HEK293 (cell line): ENCODE measurements around the gene TBC1D13.

ENCODE experiments used
- CTCF ChIA-PET: fragments of 350-600 bp; formaldehyde crosslinking; extraction: SDS; loops from one replicate; lab custom pipeline; 2021; ENCODE audit warnings: antibody characterized with exemption; lab: Yijun Ruan, JAX
- POLR2A ChIA-PET: fragments of 300-600 bp; formaldehyde crosslinking; extraction: SDS; loops from one replicate; lab custom pipeline; 2020; ENCODE audit warnings: antibody characterized with exemption, inconsistent platforms; lab: Yijun Ruan, JAX
- H3K27ac ChIP-seq: fragments of 200-500 bp; sonication (Bioruptor generic); 2 replicates; pipeline ENCODE4 v1.5.1; 2014; ENCODE audit warnings: low read depth, low read length, control low read depth, inconsistent platforms; ENCODE audit errors: extremely low read depth
- H3K36me3 ChIP-seq, 2 experiments: fragments of 200-500 bp in 1 of 2; sonication (Bioruptor generic) in 1 of 2; 1 replicate in 1 of 2; 2 replicates in 1 of 2; pipeline ENCODE4 v1.5.1; 2014 to 2017; ENCODE audit warnings: inconsistent platforms in 2 of 2, low read length in 2 of 2; ENCODE audit not compliant: control insufficient read depth in 2 of 2, insufficient read depth in 1 of 2
- H3K4me1 ChIP-seq: fragments of 200-500 bp; sonication (Bioruptor generic); 2 replicates; pipeline ENCODE4 v1.5.1; 2014; ENCODE audit warnings: mild to moderate bottlenecking, low read length, inconsistent platforms; ENCODE audit not compliant: control insufficient read depth, insufficient read depth
- H3K4me3 ChIP-seq: 2 replicates; pipeline ENCODE4 v1.5.1; 2011; ENCODE audit warnings: low read depth, mild to moderate bottlenecking, control low read depth, low read length, moderate library complexity
- H3K9me3 ChIP-seq: fragments of 200-500 bp; sonication (Bioruptor generic); 2 replicates; pipeline ENCODE4 v1.5.1; 2014; ENCODE audit warnings: low read depth, low read length, inconsistent platforms; ENCODE audit not compliant: control insufficient read depth, insufficient read depth
- HOXA7 ChIP-seq: sonication (generic); formaldehyde crosslinking; IDR thresholded peaks from 2 replicates; pipeline ENCODE4 v1.8.1; 2022; ENCODE audit warnings: missing genetic modification reagents, borderline replicate concordance
- HOXD13 ChIP-seq: sonication (generic); formaldehyde crosslinking; IDR thresholded peaks from 2 replicates; pipeline ENCODE4 v1.8.0; 2022; ENCODE audit warnings: missing genetic modification reagents, borderline replicate concordance
- KLF10 ChIP-seq: fragments of 450-650 bp; IDR thresholded peaks from 2 replicates; pipeline ENCODE4 v1.5.1; 2018; ENCODE audit warnings: missing biosample characterization, mild to moderate bottlenecking, missing genetic modification characterization
- SCRT1 ChIP-seq: fragments of 450-650 bp; formaldehyde crosslinking; IDR thresholded peaks from 2 replicates; pipeline ENCODE4 v1.5.1; 2016; ENCODE audit warnings: missing biosample characterization, missing genetic modification characterization, borderline replicate concordance
- SCRT2 ChIP-seq: fragments of 450-650 bp; formaldehyde crosslinking; IDR thresholded peaks from 2 replicates; pipeline ENCODE4 v1.5.1; 2016; ENCODE audit warnings: missing biosample characterization, missing genetic modification characterization
- TCF7L2 ChIP-seq: IDR thresholded peaks from 2 replicates; pipeline ENCODE4 v1.6.1; 2011; ENCODE audit warnings: low read depth, mild to moderate bottlenecking, inconsistent platforms, low read length, moderate library complexity, borderline replicate concordance
- ZFP37 ChIP-seq: fragments of 450-650 bp; formaldehyde crosslinking; IDR thresholded peaks from 2 replicates; pipeline ENCODE4 v1.5.1; 2016; ENCODE audit warnings: missing biosample characterization, missing genetic modification characterization
- ZNF10 ChIP-seq: fragments of 450-650 bp; formaldehyde crosslinking; IDR thresholded peaks from 2 replicates; pipeline ENCODE4 v1.5.1; 2017; ENCODE audit warnings: missing biosample characterization, missing genetic modification characterization
- ZNF114 ChIP-seq: fragments of 450-650 bp; formaldehyde crosslinking; IDR thresholded peaks from 2 replicates; pipeline ENCODE4 v1.5.0; 2017; ENCODE audit warnings: missing biosample characterization, missing genetic modification characterization
- ZNF184 ChIP-seq: fragments of 450-650 bp; IDR thresholded peaks from 2 replicates; pipeline ENCODE4 v1.5.1; 2018; ENCODE audit warnings: missing biosample characterization, mild to moderate bottlenecking, missing genetic modification characterization
- ZNF521 ChIP-seq: fragments of 450-650 bp; formaldehyde crosslinking; IDR thresholded peaks from 2 replicates; pipeline ENCODE4 v1.5.1; 2017; ENCODE audit warnings: missing biosample characterization, mild to moderate bottlenecking, missing genetic modification characterization
- ZNF529 ChIP-seq: fragments of 450-650 bp; formaldehyde crosslinking; IDR thresholded peaks from 2 replicates; pipeline ENCODE4 v1.5.1; 2017; ENCODE audit warnings: missing genetic modification characterization, missing biosample characterization; ENCODE audit not compliant: insufficient replicate concordance
- ZNF610 ChIP-seq: fragments of 450-650 bp; formaldehyde crosslinking; IDR thresholded peaks from 2 replicates; pipeline ENCODE4 v1.5.1; 2016; ENCODE audit warnings: missing biosample characterization, missing genetic modification characterization, borderline replicate concordance
- ZNF677 ChIP-seq: fragments of 450-650 bp; IDR thresholded peaks from 2 replicates; pipeline ENCODE4 v1.5.0; 2018; ENCODE audit warnings: missing biosample characterization, mild to moderate bottlenecking, missing genetic modification characterization, moderate library complexity
- ZNF843 ChIP-seq: fragments of 450-650 bp; formaldehyde crosslinking; IDR thresholded peaks from 2 replicates; pipeline ENCODE4 v1.5.1; 2016; ENCODE audit warnings: missing biosample characterization, missing genetic modification characterization
- ZSCAN30 ChIP-seq: fragments of 450-650 bp; IDR thresholded peaks from 2 replicates; pipeline ENCODE4 v1.5.1; 2018; ENCODE audit warnings: missing biosample characterization, mild to moderate bottlenecking, missing genetic modification characterization, moderate library complexity
- TF ChIP-seq, protein P1 (sequence below): fragments of 450-650 bp; formaldehyde crosslinking; IDR thresholded peaks from 2 replicates; pipeline ENCODE4 v1.5.1; 2016; ENCODE audit warnings: missing biosample characterization, missing genetic modification characterization
- TF ChIP-seq, protein P2 (sequence below): fragments of 450-650 bp; formaldehyde crosslinking; IDR thresholded peaks from 2 replicates; pipeline ENCODE4 v1.5.1; 2016; ENCODE audit warnings: missing biosample characterization, missing genetic modification characterization, borderline replicate concordance
- TF ChIP-seq, protein P3 (sequence below): fragments of 450-650 bp; formaldehyde crosslinking; IDR thresholded peaks from 2 replicates; pipeline ENCODE4 v1.5.1; 2016; ENCODE audit warnings: missing biosample characterization, missing genetic modification characterization
- TF ChIP-seq, protein P4 (sequence below): fragments of 450-650 bp; formaldehyde crosslinking; IDR thresholded peaks from 2 replicates; pipeline ENCODE4; 2016; ENCODE audit warnings: missing biosample characterization, missing genetic modification characterization

TBC1D13 gene

DNA sequence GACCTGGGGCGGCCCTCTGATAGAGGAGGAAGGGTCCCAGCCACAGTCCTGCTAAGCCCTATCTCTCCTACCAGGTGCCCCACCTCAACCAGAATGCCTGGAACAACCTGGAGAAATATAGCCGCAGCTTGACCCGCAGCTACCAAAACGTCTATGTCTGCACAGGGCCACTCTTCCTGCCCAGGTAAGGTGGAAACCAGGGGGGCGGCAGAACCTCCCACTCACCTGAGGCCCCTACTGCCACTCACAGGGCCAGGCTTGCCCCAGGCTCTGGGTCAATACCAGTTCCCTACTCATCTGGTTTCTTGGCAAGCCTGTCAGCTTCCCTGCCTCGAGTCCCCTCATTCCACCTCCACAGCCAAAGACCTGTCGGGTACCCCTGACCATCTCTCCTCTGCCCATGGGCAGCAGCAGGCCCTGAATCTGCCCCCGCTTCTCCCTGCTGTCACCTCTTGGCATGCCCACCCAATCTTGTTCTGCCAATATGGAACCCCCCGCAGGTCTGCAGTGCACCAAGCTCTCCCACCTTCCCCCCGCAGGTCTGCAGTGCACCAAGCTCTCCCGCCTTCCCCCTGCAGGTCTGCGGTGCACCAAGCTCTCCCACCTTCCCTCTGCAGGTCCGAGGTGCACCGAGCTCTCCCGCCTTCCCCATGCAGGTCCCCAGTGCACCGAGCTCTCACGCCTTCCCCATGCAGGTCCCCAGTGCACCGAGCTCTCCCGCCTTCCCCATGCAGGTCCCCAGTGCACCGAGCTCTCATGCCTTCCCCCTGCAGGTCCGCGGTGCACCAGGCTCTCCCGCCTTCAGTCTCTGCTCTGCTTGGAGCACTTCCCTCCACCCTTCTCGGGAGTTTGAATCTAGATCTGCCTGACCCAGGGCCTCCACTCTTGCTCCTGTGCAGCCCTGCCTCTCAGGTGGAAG, 33.9 kb downstream of the TBC1D13 start:
- TF ChIP-seq, protein P1, sequence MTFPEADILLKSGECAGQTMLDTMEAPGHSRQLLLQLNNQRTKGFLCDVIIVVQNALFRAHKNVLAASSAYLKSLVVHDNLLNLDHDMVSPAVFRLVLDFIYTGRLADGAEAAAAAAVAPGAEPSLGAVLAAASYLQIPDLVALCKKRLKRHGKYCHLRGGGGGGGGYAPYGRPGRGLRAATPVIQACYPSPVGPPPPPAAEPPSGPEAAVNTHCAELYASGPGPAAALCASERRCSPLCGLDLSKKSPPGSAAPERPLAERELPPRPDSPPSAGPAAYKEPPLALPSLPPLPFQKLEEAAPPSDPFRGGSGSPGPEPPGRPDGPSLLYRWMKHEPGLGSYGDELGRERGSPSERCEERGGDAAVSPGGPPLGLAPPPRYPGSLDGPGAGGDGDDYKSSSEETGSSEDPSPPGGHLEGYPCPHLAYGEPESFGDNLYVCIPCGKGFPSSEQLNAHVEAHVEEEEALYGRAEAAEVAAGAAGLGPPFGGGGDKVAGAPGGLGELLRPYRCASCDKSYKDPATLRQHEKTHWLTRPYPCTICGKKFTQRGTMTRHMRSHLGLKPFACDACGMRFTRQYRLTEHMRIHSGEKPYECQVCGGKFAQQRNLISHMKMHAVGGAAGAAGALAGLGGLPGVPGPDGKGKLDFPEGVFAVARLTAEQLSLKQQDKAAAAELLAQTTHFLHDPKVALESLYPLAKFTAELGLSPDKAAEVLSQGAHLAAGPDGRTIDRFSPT, result 0 out of 2 replicates have a peak, but pooled peaks have one; percentile 41
- no peak for TF ChIP-seq TCF7L2
- CTCF ChIA-PET, result interaction anchor here (0.6 to 2.0 kb wide), 5 partner anchors 63 to 185 kb away, joined by 3 to 8 read pairs (median 4); no protein-coding TSS in a partner anchor
- Histone ChIP-seq H3K36me3 (peaks cover 0 to 57% of the 10 kb centered on the region in 2 experiments; a peak in 1 of 3 replicates), H3K4me3 (no peak overlapping the region), H3K27ac (no peak overlapping the region), H3K9me3 (no peaks in the 10 kb centered on the region), H3K4me1 (no peaks in the 10 kb centered on the region)
- POLR2A ChIA-PET, result interaction anchor here (0.5 to 4.1 kb wide), 2 partner anchors 8 to 54 kb away, joined by 4 to 94 read pairs; partner anchors contain the start of gene SPOUT1

DNA sequence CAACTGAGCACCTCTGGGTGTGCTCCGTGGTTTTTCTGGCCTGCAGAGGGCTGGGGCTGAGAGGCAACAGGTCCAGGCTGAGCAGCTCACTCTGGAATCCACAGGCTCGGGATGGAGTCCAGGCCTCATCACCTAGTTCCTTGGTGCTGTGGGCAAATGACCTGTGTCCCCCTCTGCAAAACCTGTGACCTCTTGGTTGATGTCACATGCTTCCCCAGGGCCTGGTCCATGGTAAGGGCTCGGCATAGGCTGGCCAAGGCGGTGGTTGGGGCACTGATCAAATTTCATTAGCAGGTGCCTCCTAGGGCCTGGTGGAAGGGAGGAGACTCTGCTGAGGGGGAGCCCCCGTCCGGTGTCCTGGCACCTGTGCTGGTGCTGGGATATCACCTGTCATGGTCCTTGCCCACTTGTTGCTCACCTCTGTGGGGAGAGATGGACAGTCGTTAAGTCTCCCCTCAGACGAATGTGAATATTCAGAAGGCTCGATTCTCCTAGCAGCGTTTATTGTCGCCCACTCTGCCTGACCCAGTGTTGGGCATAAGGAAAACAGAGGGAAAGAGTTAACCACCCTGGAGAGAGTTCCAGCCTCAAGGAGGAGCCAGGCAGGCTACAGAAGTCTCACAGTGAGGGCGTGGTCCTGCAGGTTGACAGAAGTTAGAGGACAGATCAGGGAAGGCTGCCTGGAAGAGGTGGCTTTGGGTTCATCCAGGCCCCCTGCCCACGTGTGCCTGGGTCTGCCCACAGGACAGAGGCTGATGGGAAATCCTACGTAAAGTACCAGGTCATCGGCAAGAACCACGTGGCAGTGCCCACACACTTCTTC, 34.7 kb downstream of the TBC1D13 start:
- no peak overlapping the region for H3K27ac ChIP-seq
- H3K36me3 ChIP-seq, result peaks cover 0 to 66% of the 10 kb centered on the region in 2 experiments; a peak in 1 of 3 replicates
- no peak overlapping the region for H3K4me3 ChIP-seq
- CTCF ChIA-PET, result interaction anchor here (0.7 to 1.0 kb wide), 2 partner anchors 106 to 186 kb away, joined by 3 to 4 read pairs; no protein-coding TSS in a partner anchor
- no peaks in the 10 kb centered on the region for H3K9me3 ChIP-seq
- no peaks in the 10 kb centered on the region for H3K4me1 ChIP-seq
- POLR2A ChIA-PET, result interaction anchor here (0.5 to 4.1 kb wide), 3 partner anchors 7 to 55 kb away, joined by 4 to 94 read pairs (median 4); partner anchors contain the start of gene SPOUT1
- TF ChIP-seq, protein P2, sequence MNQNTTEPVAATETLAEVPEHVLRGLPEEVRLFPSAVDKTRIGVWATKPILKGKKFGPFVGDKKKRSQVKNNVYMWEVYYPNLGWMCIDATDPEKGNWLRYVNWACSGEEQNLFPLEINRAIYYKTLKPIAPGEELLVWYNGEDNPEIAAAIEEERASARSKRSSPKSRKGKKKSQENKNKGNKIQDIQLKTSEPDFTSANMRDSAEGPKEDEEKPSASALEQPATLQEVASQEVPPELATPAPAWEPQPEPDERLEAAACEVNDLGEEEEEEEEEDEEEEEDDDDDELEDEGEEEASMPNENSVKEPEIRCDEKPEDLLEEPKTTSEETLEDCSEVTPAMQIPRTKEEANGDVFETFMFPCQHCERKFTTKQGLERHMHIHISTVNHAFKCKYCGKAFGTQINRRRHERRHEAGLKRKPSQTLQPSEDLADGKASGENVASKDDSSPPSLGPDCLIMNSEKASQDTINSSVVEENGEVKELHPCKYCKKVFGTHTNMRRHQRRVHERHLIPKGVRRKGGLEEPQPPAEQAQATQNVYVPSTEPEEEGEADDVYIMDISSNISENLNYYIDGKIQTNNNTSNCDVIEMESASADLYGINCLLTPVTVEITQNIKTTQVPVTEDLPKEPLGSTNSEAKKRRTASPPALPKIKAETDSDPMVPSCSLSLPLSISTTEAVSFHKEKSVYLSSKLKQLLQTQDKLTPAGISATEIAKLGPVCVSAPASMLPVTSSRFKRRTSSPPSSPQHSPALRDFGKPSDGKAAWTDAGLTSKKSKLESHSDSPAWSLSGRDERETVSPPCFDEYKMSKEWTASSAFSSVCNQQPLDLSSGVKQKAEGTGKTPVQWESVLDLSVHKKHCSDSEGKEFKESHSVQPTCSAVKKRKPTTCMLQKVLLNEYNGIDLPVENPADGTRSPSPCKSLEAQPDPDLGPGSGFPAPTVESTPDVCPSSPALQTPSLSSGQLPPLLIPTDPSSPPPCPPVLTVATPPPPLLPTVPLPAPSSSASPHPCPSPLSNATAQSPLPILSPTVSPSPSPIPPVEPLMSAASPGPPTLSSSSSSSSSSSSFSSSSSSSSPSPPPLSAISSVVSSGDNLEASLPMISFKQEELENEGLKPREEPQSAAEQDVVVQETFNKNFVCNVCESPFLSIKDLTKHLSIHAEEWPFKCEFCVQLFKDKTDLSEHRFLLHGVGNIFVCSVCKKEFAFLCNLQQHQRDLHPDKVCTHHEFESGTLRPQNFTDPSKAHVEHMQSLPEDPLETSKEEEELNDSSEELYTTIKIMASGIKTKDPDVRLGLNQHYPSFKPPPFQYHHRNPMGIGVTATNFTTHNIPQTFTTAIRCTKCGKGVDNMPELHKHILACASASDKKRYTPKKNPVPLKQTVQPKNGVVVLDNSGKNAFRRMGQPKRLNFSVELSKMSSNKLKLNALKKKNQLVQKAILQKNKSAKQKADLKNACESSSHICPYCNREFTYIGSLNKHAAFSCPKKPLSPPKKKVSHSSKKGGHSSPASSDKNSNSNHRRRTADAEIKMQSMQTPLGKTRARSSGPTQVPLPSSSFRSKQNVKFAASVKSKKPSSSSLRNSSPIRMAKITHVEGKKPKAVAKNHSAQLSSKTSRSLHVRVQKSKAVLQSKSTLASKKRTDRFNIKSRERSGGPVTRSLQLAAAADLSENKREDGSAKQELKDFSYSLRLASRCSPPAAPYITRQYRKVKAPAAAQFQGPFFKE (tag by site-specific recombination), result no peak
- TF ChIP-seq ZNF843 (tag by site-specific recombination), result no peak
- TF ChIP-seq ZNF610 (tag by site-specific recombination), result no peak
- no peak for TF ChIP-seq ZNF521 (tag by site-specific recombination)
- no peak for TF ChIP-seq HOXD13 (CRISPR knock-in tag)
- no peak for TF ChIP-seq ZFP37 (tag by site-specific recombination)
- TF ChIP-seq KLF10 (tag by site-specific recombination), result no peak
- TF ChIP-seq, protein P3, sequence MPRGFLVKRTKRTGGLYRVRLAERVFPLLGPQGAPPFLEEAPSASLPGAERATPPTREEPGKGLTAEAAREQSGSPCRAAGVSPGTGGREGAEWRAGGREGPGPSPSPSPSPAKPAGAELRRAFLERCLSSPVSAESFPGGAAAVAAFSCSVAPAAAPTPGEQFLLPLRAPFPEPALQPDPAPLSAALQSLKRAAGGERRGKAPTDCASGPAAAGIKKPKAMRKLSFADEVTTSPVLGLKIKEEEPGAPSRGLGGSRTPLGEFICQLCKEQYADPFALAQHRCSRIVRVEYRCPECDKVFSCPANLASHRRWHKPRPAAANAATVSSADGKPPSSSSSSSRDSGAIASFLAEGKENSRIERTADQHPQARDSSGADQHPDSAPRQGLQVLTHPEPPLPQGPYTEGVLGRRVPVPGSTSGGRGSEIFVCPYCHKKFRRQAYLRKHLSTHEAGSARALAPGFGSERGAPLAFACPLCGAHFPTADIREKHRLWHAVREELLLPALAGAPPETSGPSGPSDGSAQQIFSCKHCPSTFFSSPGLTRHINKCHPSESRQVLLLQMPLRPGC (tag by site-specific recombination), result no peak
- TF ChIP-seq ZNF529 (tag by site-specific recombination), result no peak
- TF ChIP-seq, protein P4, sequence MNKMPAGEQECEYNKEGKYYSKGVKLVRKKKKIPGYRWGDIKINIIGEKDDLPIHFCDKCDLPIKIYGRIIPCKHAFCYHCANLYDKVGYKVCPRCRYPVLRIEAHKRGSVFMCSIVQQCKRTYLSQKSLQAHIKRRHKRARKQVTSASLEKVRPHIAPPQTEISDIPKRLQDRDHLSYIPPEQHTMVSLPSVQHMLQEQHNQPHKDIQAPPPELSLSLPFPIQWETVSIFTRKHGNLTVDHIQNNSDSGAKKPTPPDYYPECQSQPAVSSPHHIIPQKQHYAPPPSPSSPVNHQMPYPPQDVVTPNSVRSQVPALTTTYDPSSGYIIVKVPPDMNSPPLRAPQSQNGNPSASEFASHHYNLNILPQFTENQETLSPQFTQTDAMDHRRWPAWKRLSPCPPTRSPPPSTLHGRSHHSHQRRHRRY (tag by site-specific recombination), result no peak
- TF ChIP-seq ZNF114 (tag by site-specific recombination), result no peak
- 0 out of 2 replicates have a peak, but pooled peaks have one; percentile 6 for TF ChIP-seq ZNF10 (tag by site-specific recombination)
- no peak for TF ChIP-seq ZNF184 (tag by site-specific recombination)
- TF ChIP-seq SCRT2 (tag by site-specific recombination), result peak; percentile 96
- peak; percentile 83 for TF ChIP-seq SCRT1 (tag by site-specific recombination)
- TF ChIP-seq ZNF677 (tag by site-specific recombination), result no peak
- TF ChIP-seq ZSCAN30 (tag by site-specific recombination), result no peak
- TF ChIP-seq HOXA7 (CRISPR knock-in tag), result no peak
